Testis (tissue), 3 donors: Measurements from ENCODE around the gene TMIGD2. TPM values are rescaled to one million over a fixed set of nuclear protein-coding genes. Genes with fewer than 3 reads are reported as not detected.
"Not testable (repeated sequence)": the region's sequence is repeated elsewhere in the genome, so short reads cannot be mapped to it uniquely, and the experiment has no call there.

Experiments used
- DNase-seq: peaks from one replicate; pipeline ENCODE4 v3.0.0-alpha.2; 2019
- H3K27ac ChIP-seq, 2 donors: fragments of 200-600 bp; sonication (generic); one replicate each; pipeline ENCODE4 v1.5.1; 2019
- H3K27me3 ChIP-seq: fragments of 200-600 bp; sonication (generic); one replicate; pipeline ENCODE4 v1.5.1; 2019
- H3K36me3 ChIP-seq: fragments of 200-600 bp; sonication (generic); one replicate; pipeline ENCODE4 v1.5.1; 2017; ENCODE audit warnings: low read depth; ENCODE audit errors: missing control alignments
- H3K4me1 ChIP-seq: fragments of 200-600 bp; sonication (generic); one replicate; pipeline ENCODE4 v1.5.1; 2019
- H3K4me3 ChIP-seq, 2 donors: fragments of 200-600 bp; sonication (generic); one replicate each; pipeline ENCODE4 v1.5.1; 2017 to 2019
- H3K9me3 ChIP-seq: fragments of 200-600 bp; sonication (generic); one replicate; pipeline ENCODE4 v1.5.1; 2017
- CTCF ChIP-seq, 3 experiments: fragments of 450-650 bp in 2 of 3; fragments of 200-600 bp in 1 of 3; sonication (generic) in 1 of 3; IDR thresholded peaks; one replicate each; pipeline ENCODE4 v1.5.1; 2016 to 2019; ENCODE audit warnings: antibody characterized with exemption in 3 of 3, mild to moderate bottlenecking in 2 of 3, moderate library complexity in 1 of 3
- POLR2A ChIP-seq: fragments of 450-650 bp; IDR thresholded peaks from one replicate; pipeline ENCODE4 v1.6.1; 2017; ENCODE audit warnings: antibody characterized with exemption, mild to moderate bottlenecking, moderate library complexity
- WGBS, 2 donors: methylation state at CpG; one replicate each; pipeline ENCODE4 v1.1.5; 2018; 5-methylcytosine and 5-hydroxymethylcytosine counted together
- intact Hi-C: fragments of 100-400 bp; cut with DNase I; formaldehyde crosslinking; loops from one replicate; pipeline ENCODE4 v1.15.1; 2023; ENCODE audit warnings: low total_unique reads
- polyA plus RNA-seq: library from polyadenylated mRNA; stranded (reverse); fragments of 350-450 nt; fragmentation: Illumina TruSeq; extraction: RNeasy Lipid Tissue Mini Kit (QIAGEN cat#74804); gene quantifications from one replicate; pipeline ENCODE4 v1.2.3, GENCODE V29; 2014; ENCODE audit warnings: low read depth, low replicate concordance; ENCODE audit not compliant: insufficient read depth
- total RNA-seq, 2 donors: library from RNA; depleted of rRNA; stranded (reverse); fragments of >200 nt; gene quantifications; one replicate each; pipeline ENCODE4 v1.2.3, GENCODE V29; 2016

Gene TMIGD2
- total and polyA plus RNA-seq, 3 donors from 2014 or later: 0.47 to 1.1 (median 0.83) TPM

GRCh38 chr19:4294389-4294788 is 7.8 kb downstream of the TMIGD2 start:
- DNase-seq: no peak
- no peaks in the 10 kb centered on the region for H3K9me3 ChIP-seq
- no peak for TF ChIP-seq CTCF (IDR thresholded peaks at IDR 0.05)
- TF ChIP-seq POLR2A: no peak
- H3K36me3 ChIP-seq: no peaks in the 10 kb centered on the region
- no peak overlapping the region for H3K27ac ChIP-seq
- intact Hi-C loops: no loop called here
- no peak overlapping the region for H3K4me3 ChIP-seq
- H3K27me3 ChIP-seq: no peaks in the 10 kb centered on the region
- WGBS, 2 donors: 42 to 59% methylated on average over 8 to 10 of the region's 10 CpGs
- no peaks in the 10 kb centered on the region for H3K4me1 ChIP-seq

- no peak for DNase-seq
- Histone ChIP-seq H3K9me3 (no peaks in the 10 kb centered on the region), H3K27ac (no peak overlapping the region), H3K4me3 (no peak overlapping the region), H3K36me3 (no peaks in the 10 kb centered on the region), H3K4me1 (no peaks in the 10 kb centered on the region), H3K27me3 (no peaks in the 10 kb centered on the region)
- 80 to 88% methylated on average over 8 to 15 of the region's 15 CpGs for WGBS, 2 donors
- TF ChIP-seq CTCF (IDR thresholded peaks at IDR 0.05) (no peak), POLR2A (no peak)
- intact Hi-C loops: no loop called here
Observed at GRCh38 chr19:4292515-4292914, 9.7 kb downstream of the TMIGD2 start.

- TF ChIP-seq POLR2A (no peak), CTCF (IDR thresholded peaks at IDR 0.05) (no peak)
- H3K36me3 ChIP-seq: no peaks in the 10 kb centered on the region
- H3K27me3 ChIP-seq: no peaks in the 10 kb centered on the region
- no peak for DNase-seq
- H3K9me3 ChIP-seq: no peaks in the 10 kb centered on the region
- H3K27ac ChIP-seq: no peak overlapping the region
- no peak overlapping the region for H3K4me3 ChIP-seq
- no peaks in the 10 kb centered on the region for H3K4me1 ChIP-seq
- intact Hi-C loops: no loop called here
- WGBS, 2 donors: 86 to 87% methylated on average over 8 of the region's 8 CpGs
Observed at GRCh38 chr19:4291184-4291732, 10.9 kb downstream of the TMIGD2 start.

- Histone ChIP-seq H3K36me3 (no peaks in the 10 kb centered on the region), H3K27me3 (no peaks in the 10 kb centered on the region), H3K27ac (no peak overlapping the region), H3K4me3 (no peak overlapping the region), H3K9me3 (no peaks in the 10 kb centered on the region), H3K4me1 (no peaks in the 10 kb centered on the region)
- TF ChIP-seq CTCF (IDR thresholded peaks at IDR 0.05): no peak
- intact Hi-C loops: no loop called here
- no peak for DNase-seq
- WGBS, 2 donors: 80 to 87% methylated on average over 14 to 16 of the region's 16 CpGs
Observed at GRCh38 chr19:4288091-4288777, 14.0 kb downstream of the TMIGD2 start.

GRCh38 chr19:4286141-4286540 is 16.0 kb downstream of the TMIGD2 start:
- 87 to 91% methylated on average over 4 of the region's 4 CpGs for WGBS, 2 donors
- H3K36me3 ChIP-seq, H3K9me3 ChIP-seq, H3K27ac ChIP-seq, H3K4me3 ChIP-seq, intact Hi-C loops, H3K27me3 ChIP-seq, DNase-seq, H3K4me1 ChIP-seq: not testable (repeated sequence)
